HG02678 (cell line): ENCODE data around the gene UNC45A.
"Not testable (repeated sequence)": the region's sequence is repeated elsewhere in the genome, so short reads cannot be mapped to it uniquely, and the experiment has no call there.

ENCODE experiments used
- ATAC-seq: cut with Tn5 transposase; IDR thresholded peaks from one replicate; pipeline ENCODE4 v1.9.1; 2021; ENCODE audit warnings: mild to moderate bottlenecking, moderate library complexity; ENCODE audit not compliant: unreplicated experiment

Gene UNC45A

DNA sequence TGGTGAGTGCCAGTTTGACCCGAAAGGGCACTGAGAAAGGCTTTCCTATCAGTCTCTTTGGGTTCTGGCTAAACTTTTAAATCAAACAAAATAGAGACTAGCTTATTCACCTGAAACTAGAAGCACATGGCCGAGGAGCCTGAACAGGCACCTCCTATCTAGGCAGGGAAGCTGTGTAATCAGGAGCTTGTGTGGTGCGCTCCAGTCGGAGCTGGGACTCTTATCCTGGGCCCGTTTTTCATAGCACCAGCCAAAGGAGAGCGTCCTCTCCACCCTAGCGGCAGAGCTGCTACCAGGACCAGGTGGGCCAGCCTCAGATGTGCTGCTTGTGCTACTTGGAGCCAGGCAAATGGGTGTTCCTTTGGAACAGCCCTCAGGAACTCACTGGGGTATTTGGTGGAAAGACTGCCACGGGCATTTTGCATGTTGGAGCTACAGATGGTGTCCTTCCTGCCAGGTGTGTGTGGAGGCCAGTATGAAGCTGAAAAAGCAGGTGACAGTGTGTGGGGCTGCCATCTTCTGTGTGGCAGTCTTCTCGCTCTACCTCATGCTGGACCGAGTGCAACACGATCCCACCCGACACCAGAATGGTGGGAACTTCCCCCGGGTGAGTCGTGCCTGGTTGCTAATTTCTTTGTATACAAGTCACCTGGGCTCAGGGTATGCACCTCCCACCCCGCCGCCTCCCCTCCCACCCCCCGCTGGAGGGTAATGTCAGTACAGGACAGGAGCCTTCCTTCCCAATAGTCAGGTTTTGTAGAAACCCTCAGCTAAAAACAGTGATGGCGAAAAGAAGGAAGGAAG lies 31.1 kb upstream of the UNC45A start:
- ATAC-seq: no peak

DNA sequence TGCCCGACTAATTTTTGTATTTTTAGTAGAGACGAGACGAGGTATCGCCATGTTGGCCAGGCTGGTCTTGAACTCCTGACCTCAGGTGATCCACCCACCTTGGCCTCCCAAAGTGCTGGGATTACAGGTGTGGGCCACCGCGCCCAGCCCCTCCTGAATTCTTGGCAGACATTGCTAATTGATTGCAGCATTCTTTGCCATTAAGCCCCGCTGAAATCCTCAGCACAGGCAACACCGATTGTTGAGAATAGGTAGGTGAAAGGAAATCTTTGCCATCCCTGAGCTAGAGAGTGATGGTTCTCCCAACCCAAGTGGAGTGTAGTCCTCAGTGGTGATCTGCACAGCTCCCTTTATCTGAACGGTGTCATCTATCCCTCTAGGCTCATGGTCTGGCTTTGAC lies 30.3 kb upstream of the UNC45A start:
- no peak for ATAC-seq

- no peak for ATAC-seq
Measured at GRCh38 chr15:90905306-90906180, 29.5 kb upstream of the UNC45A start.

DNA sequence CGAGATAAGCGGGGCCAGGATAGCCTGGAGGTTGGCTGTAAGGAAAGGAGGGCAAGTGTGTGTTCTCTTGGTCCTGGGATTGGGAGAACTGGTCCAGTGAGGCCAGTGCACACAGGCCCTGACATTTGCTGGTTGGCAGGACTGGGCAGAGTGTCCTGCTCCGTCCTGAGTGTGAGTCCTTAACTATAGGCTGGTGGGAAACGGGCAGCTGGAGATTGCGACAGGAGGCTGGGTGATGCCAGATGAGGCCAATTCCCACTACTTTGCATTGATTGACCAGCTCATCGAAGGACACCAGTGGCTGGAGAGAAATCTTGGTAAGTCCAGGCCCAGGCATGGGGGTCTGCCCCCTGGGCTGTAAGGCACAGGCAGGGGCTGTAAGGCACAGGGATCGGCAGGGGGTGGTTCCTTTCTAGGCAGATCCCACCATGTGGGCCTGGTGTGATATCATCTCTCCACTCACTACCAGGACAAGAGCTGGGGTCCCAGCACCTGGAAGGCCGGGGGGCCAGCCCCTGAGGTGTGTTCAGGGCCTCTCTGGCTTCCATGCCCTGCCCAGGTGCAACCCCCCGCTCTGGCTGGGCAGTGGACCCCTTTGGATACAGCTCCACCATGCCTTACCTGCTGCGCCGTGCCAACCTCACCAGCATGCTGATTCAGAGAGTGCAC lies 28.8 kb upstream of the UNC45A start:
- no peak for ATAC-seq

DNA sequence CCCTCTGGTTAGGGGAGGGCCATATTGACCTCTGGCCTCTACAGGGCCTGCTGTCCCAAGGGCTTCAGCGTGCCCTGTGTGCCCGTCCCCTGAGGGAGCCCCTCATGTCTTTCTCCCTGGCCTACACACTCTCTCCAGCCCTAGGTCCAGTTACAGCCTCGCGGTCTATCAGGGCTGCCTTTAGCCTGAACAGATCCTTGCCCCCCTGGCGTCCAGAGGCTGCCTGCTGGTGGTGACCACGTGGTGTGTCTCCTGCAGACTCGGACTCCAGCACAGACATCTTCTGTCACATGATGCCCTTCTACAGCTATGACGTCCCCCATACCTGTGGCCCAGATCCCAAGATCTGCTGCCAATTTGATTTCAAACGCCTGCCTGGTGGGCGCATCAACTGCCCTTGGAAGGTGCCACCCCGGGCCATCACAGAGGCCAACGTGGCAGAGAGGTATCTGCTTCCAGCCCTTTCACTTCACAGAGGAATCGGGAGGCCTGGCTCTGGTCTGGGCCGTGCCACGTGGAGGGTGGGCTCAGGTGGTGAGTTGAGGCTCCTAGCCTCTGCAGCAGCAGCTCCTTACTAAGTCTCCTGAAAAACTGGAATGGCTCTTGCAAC lies 27.9 kb upstream of the UNC45A start:
- ATAC-seq: no peak

DNA sequence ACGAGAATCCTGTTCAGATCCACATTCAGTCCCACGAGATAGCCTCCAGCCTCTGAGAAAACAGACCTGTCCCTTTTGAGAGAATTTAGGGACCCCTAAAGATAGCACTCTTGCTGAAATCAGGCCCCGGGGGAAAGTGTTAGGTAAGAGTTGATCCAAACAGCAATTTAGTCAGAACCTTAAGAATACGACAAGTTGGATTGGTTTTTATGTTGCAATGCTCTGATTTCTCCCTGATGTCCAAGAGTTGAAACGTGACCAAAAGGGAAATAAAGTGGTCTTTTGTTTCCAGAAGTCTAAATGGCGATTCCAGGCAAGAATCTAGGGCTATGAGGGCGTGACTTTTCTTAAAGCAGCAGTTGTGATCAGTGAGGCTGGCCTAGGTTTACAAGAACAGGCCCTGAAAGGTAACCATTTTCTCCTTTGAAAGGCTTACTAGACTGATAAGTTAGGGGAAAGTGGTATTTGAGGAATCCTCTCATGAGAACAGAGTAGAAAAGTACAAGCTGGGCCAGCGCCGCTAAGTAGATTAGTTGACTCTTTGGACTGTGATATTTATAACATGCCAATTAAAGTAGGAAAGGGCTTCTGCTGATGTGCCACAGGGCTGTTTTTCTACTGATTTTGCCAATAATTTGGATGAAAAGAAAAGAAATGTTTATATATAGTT lies 27.1 kb upstream of the UNC45A start:
- no peak for ATAC-seq

DNA sequence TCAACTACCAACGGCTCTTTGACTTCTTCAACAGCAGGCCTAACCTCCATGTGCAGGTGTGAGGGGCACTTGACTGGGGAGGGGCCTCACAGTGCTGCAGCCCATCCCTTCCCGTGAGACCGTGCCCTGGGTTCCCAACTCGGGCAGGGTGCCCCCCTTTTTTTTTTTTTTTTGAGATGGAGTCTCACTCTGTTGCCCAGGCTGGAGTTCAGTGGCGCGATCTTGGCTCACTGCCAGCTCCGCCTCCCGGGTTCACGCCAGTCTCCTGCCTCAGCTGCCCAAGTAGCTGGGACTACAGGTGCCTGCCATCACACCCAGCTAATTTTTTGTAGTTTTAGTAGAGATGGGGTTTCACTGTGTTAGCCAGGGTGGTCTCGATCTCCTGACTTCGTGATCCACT lies 25.6 kb upstream of the UNC45A start:
- not testable (repeated sequence) for ATAC-seq

- no peak for ATAC-seq
Measured at GRCh38 chr15:90909976-90910375, 25.1 kb upstream of the UNC45A start.

- ATAC-seq: no peak
Measured at GRCh38 chr15:90910441-90911301, 24.4 kb upstream of the UNC45A start.

- no peak for ATAC-seq
Measured at GRCh38 chr15:90911302-90911623, 23.8 kb upstream of the UNC45A start.

DNA sequence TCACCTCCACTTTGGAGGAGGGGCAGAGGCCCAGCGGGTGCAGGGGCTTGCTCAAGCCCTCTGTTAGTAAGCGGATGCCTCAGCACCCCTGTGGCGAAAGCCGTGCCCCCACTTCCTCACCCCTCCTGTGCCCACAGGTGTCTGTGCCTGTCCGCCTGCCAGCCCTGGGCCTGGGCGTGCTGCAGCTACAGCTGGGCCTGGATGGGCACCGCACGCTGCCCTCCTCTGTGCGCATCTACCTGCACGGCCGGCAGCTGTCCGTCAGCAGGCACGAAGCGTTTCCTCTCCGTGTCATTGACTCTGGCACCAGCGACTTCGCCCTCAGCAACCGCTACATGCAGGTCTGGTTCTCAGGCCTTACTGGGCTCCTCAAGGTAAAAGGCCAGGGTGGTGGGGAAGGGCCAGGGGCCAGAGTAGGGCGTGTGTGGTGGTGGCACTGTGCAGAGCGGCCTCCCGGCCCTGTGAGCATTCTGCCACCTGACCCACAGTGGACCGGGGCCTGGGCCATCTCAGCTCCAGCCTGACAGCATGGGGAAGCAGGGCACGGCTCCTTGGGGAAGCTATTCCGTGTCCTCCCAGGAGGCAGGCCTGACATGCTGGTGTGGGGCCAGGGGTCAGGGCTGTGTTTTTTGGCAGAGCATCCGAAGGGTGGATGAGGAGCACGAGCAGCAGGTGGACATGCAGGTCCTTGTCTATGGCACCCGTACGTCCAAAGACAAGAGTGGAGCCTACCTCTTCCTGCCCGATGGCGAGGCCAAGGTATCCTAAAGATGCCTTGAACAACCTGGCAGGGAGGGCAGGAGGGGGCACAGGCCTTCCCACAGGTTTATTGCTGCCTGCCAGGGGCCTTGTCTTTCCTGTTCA lies 22.9 kb upstream of the UNC45A start:
- ATAC-seq: no peak

DNA sequence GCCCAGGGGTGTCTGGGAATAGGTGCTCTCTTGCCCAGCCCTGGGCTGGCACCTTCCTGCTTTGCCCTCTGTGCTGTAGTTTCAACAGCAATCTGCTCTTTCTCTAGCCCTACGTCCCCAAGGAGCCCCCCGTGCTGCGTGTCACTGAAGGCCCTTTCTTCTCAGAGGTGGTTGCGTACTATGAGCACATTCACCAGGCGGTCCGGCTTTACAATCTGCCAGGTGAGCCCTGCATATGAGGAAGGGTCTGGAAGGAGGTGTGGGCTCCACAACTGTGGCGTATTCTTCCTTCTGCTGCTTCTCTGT lies 22.4 kb upstream of the UNC45A start:
- no peak for ATAC-seq

GRCh38 chr15:90913398-90913944 lies 21.6 kb upstream of the UNC45A start:
- no peak for ATAC-seq

- no peak for ATAC-seq
Measured at GRCh38 chr15:90914305-90915080, 20.6 kb upstream of the UNC45A start.

DNA sequence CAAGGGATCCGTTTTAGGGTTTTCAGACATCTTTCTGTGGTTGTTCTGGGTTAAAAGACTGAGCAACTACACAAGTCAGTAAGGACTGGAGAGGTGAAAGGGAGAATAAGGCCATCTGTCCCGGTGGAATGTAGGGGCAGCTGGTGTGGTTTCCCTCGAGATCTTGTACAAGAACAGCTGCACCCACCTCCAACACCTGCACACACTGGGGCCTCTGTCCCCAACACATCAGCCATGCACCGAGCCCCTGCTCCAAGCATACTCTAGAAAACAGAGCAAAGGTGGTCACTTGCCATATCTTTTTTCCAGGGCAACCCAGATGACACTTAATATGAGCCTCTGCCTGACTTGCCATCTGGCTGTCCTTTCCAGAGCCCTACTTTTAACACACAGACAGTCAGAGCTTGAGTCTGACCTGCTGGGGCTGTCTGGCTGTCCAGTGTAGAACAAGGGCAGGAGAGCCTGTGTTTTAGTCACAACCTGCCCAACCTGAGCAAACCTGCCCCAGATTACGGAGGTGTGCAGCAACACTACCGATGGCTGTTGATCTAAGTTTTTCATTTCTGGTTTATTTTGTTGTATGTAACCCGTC lies 19.8 kb upstream of the UNC45A start:
- no peak for ATAC-seq

DNA sequence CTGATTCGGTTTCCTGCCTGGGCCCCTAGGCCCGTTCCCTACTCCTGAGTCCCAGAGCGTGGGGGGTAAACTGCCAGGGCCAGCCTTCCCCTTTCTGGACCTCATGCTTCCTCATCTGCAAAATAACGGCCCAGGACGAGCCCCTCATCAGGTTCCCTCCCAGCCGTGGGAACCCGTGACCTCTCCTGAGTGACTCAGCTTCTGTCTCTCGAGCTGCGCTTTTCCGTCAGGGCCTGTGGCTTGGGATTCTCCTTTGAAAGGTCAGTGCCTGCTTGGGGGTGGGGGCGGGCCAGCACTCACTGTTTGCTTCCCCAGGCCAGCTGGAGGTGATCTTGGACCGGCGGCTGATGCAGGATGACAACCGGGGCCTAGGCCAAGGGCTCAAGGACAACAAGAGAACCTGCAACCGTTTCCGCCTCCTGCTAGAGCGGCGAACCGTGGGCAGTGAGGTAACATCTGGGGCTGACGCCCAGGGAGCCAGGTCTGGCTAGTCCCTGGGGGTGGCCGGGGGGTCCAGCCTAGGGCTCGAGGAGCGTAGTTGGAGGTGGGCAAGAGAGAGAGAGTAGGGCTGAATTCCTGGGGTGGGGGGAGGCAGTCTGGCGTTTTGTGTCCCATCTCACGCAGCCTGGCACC lies 19.2 kb upstream of the UNC45A start:
- no peak for ATAC-seq

- ATAC-seq: no peak
Measured at GRCh38 chr15:90916461-90916860, 18.6 kb upstream of the UNC45A start.
